Gastroesophageal sphincter (tissue), 4 donors: ENCODE results near the gene IZUMO4. TPM values are rescaled to one million over a fixed set of nuclear protein-coding genes. Genes with fewer than 3 reads are reported as not detected.

ENCODE experiments used
- ATAC-seq: fragments of 150-250 bp; one replicate; pipeline ENCODE4 v1.9.1; 2016; ENCODE audit warnings: mild to moderate bottlenecking, moderate library complexity
- H3K27ac ChIP-seq, 4 donors: fragments of 200-600 bp; sonication (generic) in 3 of 4; 1 replicate in 3 of 4; 2 replicates in 1 of 4; pipeline ENCODE4 v1.5.1; 2016 to 2019
- H3K27me3 ChIP-seq: fragments of 200-600 bp; sonication (generic); one replicate; pipeline ENCODE4 v1.5.1; 2019
- H3K36me3 ChIP-seq, 2 donors: fragments of 200-600 bp; sonication (generic); one replicate each; pipeline ENCODE4 v1.5.1; 2019; ENCODE audit warnings: control low read depth in 1 of 2
- H3K4me1 ChIP-seq, 3 donors: fragments of 200-600 bp; sonication (generic); 1 replicate in 2 of 3; 2 replicates in 1 of 3; pipeline ENCODE4 v1.5.1; 2016 to 2019; ENCODE audit warnings: control low read depth in 2 of 3
- H3K4me3 ChIP-seq, 2 donors: fragments of 200-600 bp; sonication (generic); one replicate each; pipeline ENCODE4 v1.5.1; 2019; ENCODE audit warnings: mild to moderate bottlenecking in 1 of 2, moderate library complexity in 1 of 2
- H3K9me3 ChIP-seq, 3 donors: fragments of 200-600 bp; sonication (generic); one replicate each; pipeline ENCODE4 v1.5.1; 2017 to 2019; ENCODE audit warnings: control low read depth in 2 of 3
- CTCF ChIP-seq, 4 experiments: fragments of 200-600 bp in 2 of 4; fragments of 450-650 bp in 2 of 4; sonication (generic) in 1 of 4; IDR thresholded peaks; one replicate each; pipeline ENCODE4 v1.5.1; 2017 to 2019; ENCODE audit warnings: antibody characterized with exemption in 4 of 4, mild to moderate bottlenecking in 2 of 4, moderate library complexity in 2 of 4
- EP300 ChIP-seq: sonication (generic); formaldehyde crosslinking; IDR thresholded peaks from one replicate; pipeline ENCODE4 v1.6.1; 2017; ENCODE audit warnings: antibody characterized with exemption, mild to moderate bottlenecking
- POLR2A ChIP-seq, 2 donors: fragments of 450-650 bp; IDR thresholded peaks; one replicate each; pipeline ENCODE4 v1.6.1; 2017; ENCODE audit warnings: antibody characterized with exemption in 2 of 2, mild to moderate bottlenecking in 2 of 2, moderate library complexity in 1 of 2
- POLR2AphosphoS5 ChIP-seq: sonication (generic); formaldehyde crosslinking; IDR thresholded peaks from one replicate; pipeline ENCODE4 v1.6.1; 2017; ENCODE audit warnings: antibody characterized with exemption
- WGBS, 2 donors: methylation state at CpG; one replicate each; pipeline ENCODE4 v1.1.5; 2018; ENCODE audit warnings: low coverage in 1 of 2; 5-methylcytosine and 5-hydroxymethylcytosine counted together
- total RNA-seq, 4 donors: library from RNA; depleted of rRNA; stranded (reverse); fragments of >200 nt; gene quantifications; one replicate each; pipeline ENCODE4 v1.1.0, GENCODE V29; 2016

Gene IZUMO4
- total RNA-seq, 4 donors from 2014 or later, result 2.4 to 17.3 (median 4.3) TPM

GRCh38 chr19:2111886-2112285, 15.2 kb downstream of the IZUMO4 start:
- H3K36me3 ChIP-seq, result peaks cover 0 to 100% of the 10 kb centered on the region in 2 donors
- H3K4me3 ChIP-seq, result no peak overlapping the region
- no peaks in the 10 kb centered on the region for H3K27me3 ChIP-seq
- TF ChIP-seq POLR2AphosphoS5 (no peak), CTCF (IDR thresholded peaks at IDR 0.05) (no peak), POLR2A (IDR thresholded peaks at IDR 0.05) (no peak), EP300 (no peak)
- no peaks in the 10 kb centered on the region for H3K9me3 ChIP-seq
- WGBS, 2 donors, result 96% methylated on average over 13 of the region's 20 CpGs; no CpG with 5 or more reads in 1 of the 2 donors
- H3K27ac ChIP-seq, result no peak overlapping the region
- H3K4me1 ChIP-seq, result no peaks in the 10 kb centered on the region
- no peak for ATAC-seq

GRCh38 chr19:2112516-2113320, 16.0 kb downstream of the IZUMO4 start:
- no peak for ATAC-seq
- no peak overlapping the region for H3K4me3 ChIP-seq
- H3K27ac ChIP-seq, result no peak overlapping the region
- H3K36me3 ChIP-seq, result peaks cover 0 to 100% of the 10 kb centered on the region in 2 donors
- WGBS, 2 donors, result 73 to 83% methylated on average over 6 to 9 of the region's 23 CpGs
- H3K4me1 ChIP-seq, result no peaks in the 10 kb centered on the region
- TF ChIP-seq POLR2A (IDR thresholded peaks at IDR 0.05), result no peak
- H3K27me3 ChIP-seq, result no peaks in the 10 kb centered on the region
- H3K9me3 ChIP-seq, result no peaks in the 10 kb centered on the region

- Histone ChIP-seq H3K4me1 (no peaks in the 10 kb centered on the region), H3K27me3 (no peaks in the 10 kb centered on the region), H3K4me3 (no peak overlapping the region), H3K27ac (no peak overlapping the region), H3K36me3 (peaks cover 0 to 100% of the 10 kb centered on the region in 2 donors), H3K9me3 (no peaks in the 10 kb centered on the region)
- no peak for TF ChIP-seq POLR2AphosphoS5
- TF ChIP-seq EP300, result no peak
- TF ChIP-seq POLR2A (IDR thresholded peaks at IDR 0.05), result no peak
- no peak for TF ChIP-seq CTCF (IDR thresholded peaks at IDR 0.05)
- no CpG with 5 or more reads among the region's 24 CpGs for WGBS, 2 donors
- no peak for ATAC-seq
Observed at GRCh38 chr19:2113439-2114211, 16.9 kb downstream of the IZUMO4 start.

- Histone ChIP-seq H3K27me3 (no peaks in the 10 kb centered on the region), H3K4me3 (no peak overlapping the region), H3K4me1 (no peaks in the 10 kb centered on the region), H3K36me3 (peaks cover 0 to 100% of the 10 kb centered on the region in 2 donors), H3K9me3 (no peaks in the 10 kb centered on the region), H3K27ac (no peak overlapping the region)
- no CpG with 5 or more reads among the region's 9 CpGs for WGBS, 2 donors
- TF ChIP-seq POLR2A (IDR thresholded peaks at IDR 0.05), result no peak
- no peak for TF ChIP-seq POLR2AphosphoS5
- TF ChIP-seq CTCF (IDR thresholded peaks at IDR 0.05), result no peak
- TF ChIP-seq EP300, result no peak
- no peak for ATAC-seq
Observed at GRCh38 chr19:2114218-2114617, 17.5 kb downstream of the IZUMO4 start.

GRCh38 chr19:2114821-2115220, 18.1 kb downstream of the IZUMO4 start:
- WGBS, 2 donors, result no CpG with 5 or more reads among the region's 21 CpGs
- no peak for ATAC-seq
- Histone ChIP-seq H3K27me3 (no peaks in the 10 kb centered on the region), H3K27ac (no peak overlapping the region), H3K9me3 (no peaks in the 10 kb centered on the region), H3K4me1 (no peaks in the 10 kb centered on the region), H3K4me3 (no peak overlapping the region), H3K36me3 (peaks cover 0 to 100% of the 10 kb centered on the region in 2 donors)
- TF ChIP-seq POLR2AphosphoS5, result no peak
- no peak for TF ChIP-seq EP300
- no peak for TF ChIP-seq CTCF (IDR thresholded peaks at IDR 0.05)
- TF ChIP-seq POLR2A (IDR thresholded peaks at IDR 0.05), result no peak
